ENCODE results near the gene AFAP1. TPM values are rescaled to one million over a fixed set of nuclear protein-coding genes. Genes with fewer than 3 reads are reported as not detected.

Gene AFAP1
- total and polyA plus RNA-seq, 2 donors (not counting 1 experiment from before 2014, with no cell fraction given), result 0.03 to 0.44 TPM

GRCh38 chr4:7985072-7985471 is 45.4 kb upstream of the AFAP1 start:
- Histone ChIP-seq H3K4me3 (ENCODE audit: control extremely low read depth in 1 of 5, extremely low read depth in 1 of 5, insufficient read depth in 1 of 5, low read depth in 2 of 5, low read length in 4 of 5) (no peak overlapping the region), H3K79me2 (ENCODE audit: control insufficient read depth, insufficient read depth, low read length) (no peaks in the 10 kb centered on the region), H3K27ac (ENCODE audit: low read length in 2 of 2) (no peak overlapping the region), H3K27me3 (replicated peaks in 1 of 4; ENCODE audit: control extremely low read depth in 1 of 4, control insufficient read depth in 3 of 4, insufficient read depth in 4 of 4, low read length in 3 of 4) (peaks cover 0 to 5% (median 0%) of the 10 kb centered on the region in 4 experiments), H3K36me3 (replicated peaks in 1 of 2; ENCODE audit: control extremely low read depth in 1 of 2, control insufficient read depth in 1 of 2, extremely low read depth in 1 of 2, insufficient read depth in 2 of 2, low read length in 1 of 2) (no peaks in the 10 kb centered on the region), H3K9me3 (ENCODE audit: control extremely low read depth in 1 of 3, control insufficient read depth in 2 of 3, insufficient read depth in 1 of 3, low read length in 2 of 3) (peaks cover 0 to 12% (median 0%) of the 10 kb centered on the region in 3 donors), H3K4me2 (replicated peaks; ENCODE audit: low read depth, low read length, poor library complexity, severe bottlenecking) (no peak overlapping the region), H3K4me1 (ENCODE audit: control insufficient read depth in 2 of 2, insufficient read depth in 2 of 2, low read length in 2 of 2) (no peaks in the 10 kb centered on the region), H2AFZ (ENCODE audit: insufficient read depth, low read depth, low read length, poor library complexity, severe bottlenecking) (no peak overlapping the region), H4K20me1 (ENCODE audit: control insufficient read depth, insufficient read depth, low read length, poor library complexity, severe bottlenecking) (no peaks in the 10 kb centered on the region), H3K9ac (ENCODE audit: low read length) (no peak overlapping the region)
- H3K4me1 Mint-ChIP-seq, result no peaks in the 10 kb centered on the region
- H3K27ac Mint-ChIP-seq, result no peak overlapping the region
- TF ChIP-seq CTCF (IDR thresholded peaks at IDR 0.05) (no peak), EZH2 (IDR thresholded peaks at IDR 0.05; ENCODE audit: borderline replicate concordance, insufficient read depth, low read depth, low read length, poor library complexity, severe bottlenecking) (no peak)
- no peak for ATAC-seq (ENCODE audit: low read depth)
- DNase-seq, result no peak
- H3K27me3 Mint-ChIP-seq, result peaks cover 24% of the 10 kb centered on the region
- intact Hi-C loops (cut with micrococcal nuclease), result no loop called here
- H3K9me3 Mint-ChIP-seq (ENCODE audit: insufficient read depth), result peaks cover 5% of the 10 kb centered on the region
- POLR2A ChIA-PET, result no interaction called here
- CTCF ChIA-PET, result no interaction called here
- 80% methylated on average over 12 of the region's 12 CpGs for WGBS (ENCODE audit: insufficient coverage)
- H3K4me3 Mint-ChIP-seq, result no peak overlapping the region

- CTCF ChIA-PET, result no interaction called here
- no peak for DNase-seq
- Histone ChIP-seq H3K4me2 (replicated peaks; ENCODE audit: low read depth, low read length, poor library complexity, severe bottlenecking) (no peak overlapping the region), H3K79me2 (ENCODE audit: control insufficient read depth, insufficient read depth, low read length) (no peaks in the 10 kb centered on the region), H3K27me3 (replicated peaks in 1 of 4; ENCODE audit: control extremely low read depth in 1 of 4, control insufficient read depth in 3 of 4, insufficient read depth in 4 of 4, low read length in 3 of 4) (peaks cover 0 to 5% (median 0%) of the 10 kb centered on the region in 4 experiments), H4K20me1 (ENCODE audit: control insufficient read depth, insufficient read depth, low read length, poor library complexity, severe bottlenecking) (no peaks in the 10 kb centered on the region), H3K9ac (ENCODE audit: low read length) (no peak overlapping the region), H3K27ac (ENCODE audit: low read length in 2 of 2) (no peak overlapping the region), H2AFZ (ENCODE audit: insufficient read depth, low read depth, low read length, poor library complexity, severe bottlenecking) (no peak overlapping the region), H3K9me3 (ENCODE audit: control extremely low read depth in 1 of 3, control insufficient read depth in 2 of 3, insufficient read depth in 1 of 3, low read length in 2 of 3) (peaks cover 0 to 7% (median 0%) of the 10 kb centered on the region in 3 donors), H3K4me3 (ENCODE audit: control extremely low read depth in 1 of 5, extremely low read depth in 1 of 5, insufficient read depth in 1 of 5, low read depth in 2 of 5, low read length in 4 of 5) (no peak overlapping the region), H3K4me1 (ENCODE audit: control insufficient read depth in 2 of 2, insufficient read depth in 2 of 2, low read length in 2 of 2) (no peaks in the 10 kb centered on the region), H3K36me3 (replicated peaks in 1 of 2; ENCODE audit: control extremely low read depth in 1 of 2, control insufficient read depth in 1 of 2, extremely low read depth in 1 of 2, insufficient read depth in 2 of 2, low read length in 1 of 2) (no peaks in the 10 kb centered on the region)
- Mint-ChIP-seq H3K27ac (no peak overlapping the region), H3K4me1 (no peaks in the 10 kb centered on the region), H3K27me3 (peaks cover 24% of the 10 kb centered on the region), H3K9me3 (ENCODE audit: insufficient read depth) (no peaks in the 10 kb centered on the region), H3K4me3 (no peak overlapping the region)
- TF ChIP-seq EZH2 (IDR thresholded peaks at IDR 0.05; ENCODE audit: borderline replicate concordance, insufficient read depth, low read depth, low read length, poor library complexity, severe bottlenecking) (no peak), CTCF (IDR thresholded peaks at IDR 0.05) (no peak)
- POLR2A ChIA-PET, result no interaction called here
- intact Hi-C loops (cut with micrococcal nuclease), result no loop called here
- WGBS (ENCODE audit: insufficient coverage), result 90% methylated on average over 31 of the region's 31 CpGs
- ATAC-seq (ENCODE audit: low read depth), result no peak
Observed at GRCh38 chr4:7984286-7984925, 44.7 kb upstream of the AFAP1 start.

Data from B cell (primary cell).